Epithelial cell of esophagus (primary cell): ENCODE data around the gene CAMK2A.

Experiments
- DNase-seq: peaks from one replicate; pipeline ENCODE4 v3.0.0; 2010; ENCODE audit warnings: low read depth
- H3K4me3 ChIP-seq: 2 replicates; pipeline ENCODE4 v1.5.1; 2011; ENCODE audit warnings: mild to moderate bottlenecking, low read length, control low read depth
- TF ChIP-seq, protein P1 (sequence below): IDR thresholded peaks from 2 replicates; pipeline ENCODE4 v1.5.1; 2011; ENCODE audit warnings: low read depth, mild to moderate bottlenecking, low read length, control low read depth, inconsistent platforms; ENCODE audit not compliant: insufficient read depth; ENCODE audit errors: missing control alignments

CAMK2A gene

DNA sequence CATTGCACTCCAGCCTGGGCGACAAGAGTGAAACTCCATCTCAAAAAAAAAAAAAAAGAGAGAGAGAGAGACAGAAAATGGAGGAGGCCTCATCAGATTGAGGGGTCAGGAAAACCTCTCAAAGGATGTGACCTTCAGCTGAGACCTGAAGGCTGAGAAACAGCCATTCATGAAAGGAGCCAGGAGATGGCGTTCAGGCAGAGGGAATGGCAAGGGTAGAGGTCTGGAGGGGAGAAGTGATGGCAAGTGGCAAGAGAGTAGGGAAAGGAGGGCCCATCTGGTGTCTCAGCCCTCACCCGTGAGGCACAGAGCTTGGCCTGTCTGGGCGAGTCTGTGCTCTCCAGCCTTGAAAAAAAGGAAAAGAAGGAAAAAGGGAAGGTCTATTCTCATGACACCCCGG lies 17.0 kb downstream of the CAMK2A start:
- TF ChIP-seq, protein P1, sequence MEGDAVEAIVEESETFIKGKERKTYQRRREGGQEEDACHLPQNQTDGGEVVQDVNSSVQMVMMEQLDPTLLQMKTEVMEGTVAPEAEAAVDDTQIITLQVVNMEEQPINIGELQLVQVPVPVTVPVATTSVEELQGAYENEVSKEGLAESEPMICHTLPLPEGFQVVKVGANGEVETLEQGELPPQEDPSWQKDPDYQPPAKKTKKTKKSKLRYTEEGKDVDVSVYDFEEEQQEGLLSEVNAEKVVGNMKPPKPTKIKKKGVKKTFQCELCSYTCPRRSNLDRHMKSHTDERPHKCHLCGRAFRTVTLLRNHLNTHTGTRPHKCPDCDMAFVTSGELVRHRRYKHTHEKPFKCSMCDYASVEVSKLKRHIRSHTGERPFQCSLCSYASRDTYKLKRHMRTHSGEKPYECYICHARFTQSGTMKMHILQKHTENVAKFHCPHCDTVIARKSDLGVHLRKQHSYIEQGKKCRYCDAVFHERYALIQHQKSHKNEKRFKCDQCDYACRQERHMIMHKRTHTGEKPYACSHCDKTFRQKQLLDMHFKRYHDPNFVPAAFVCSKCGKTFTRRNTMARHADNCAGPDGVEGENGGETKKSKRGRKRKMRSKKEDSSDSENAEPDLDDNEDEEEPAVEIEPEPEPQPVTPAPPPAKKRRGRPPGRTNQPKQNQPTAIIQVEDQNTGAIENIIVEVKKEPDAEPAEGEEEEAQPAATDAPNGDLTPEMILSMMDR, result peak; percentile 74
- peak; percentile 63 for DNase-seq

DNA sequence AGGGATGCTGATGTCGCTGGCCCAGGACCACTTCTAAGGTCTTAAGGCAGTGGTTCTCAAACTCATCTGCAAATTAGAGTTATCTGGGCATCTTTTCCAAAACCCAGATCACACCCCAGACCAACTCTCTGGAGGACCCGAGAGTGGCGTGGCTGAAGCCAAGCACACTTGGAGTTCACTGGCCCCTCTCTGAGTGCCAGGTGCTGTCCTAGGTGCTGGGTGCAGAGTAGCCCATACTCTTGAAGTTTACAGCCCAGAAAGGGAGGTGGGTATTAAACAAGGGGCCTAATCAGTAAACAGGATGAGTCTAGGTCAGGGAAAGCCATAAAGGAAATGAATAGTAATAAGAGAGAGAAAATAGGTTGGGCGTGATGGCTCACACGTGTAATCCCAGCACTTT lies 17.6 kb downstream of the CAMK2A start:
- TF ChIP-seq, protein P1, result no peak
- no peak overlapping the region for H3K4me3 ChIP-seq
- DNase-seq, result no peak

More for the DNA sequence above, 17.0 kb downstream of the CAMK2A start:
- no peak overlapping the region for H3K4me3 ChIP-seq

DNA sequence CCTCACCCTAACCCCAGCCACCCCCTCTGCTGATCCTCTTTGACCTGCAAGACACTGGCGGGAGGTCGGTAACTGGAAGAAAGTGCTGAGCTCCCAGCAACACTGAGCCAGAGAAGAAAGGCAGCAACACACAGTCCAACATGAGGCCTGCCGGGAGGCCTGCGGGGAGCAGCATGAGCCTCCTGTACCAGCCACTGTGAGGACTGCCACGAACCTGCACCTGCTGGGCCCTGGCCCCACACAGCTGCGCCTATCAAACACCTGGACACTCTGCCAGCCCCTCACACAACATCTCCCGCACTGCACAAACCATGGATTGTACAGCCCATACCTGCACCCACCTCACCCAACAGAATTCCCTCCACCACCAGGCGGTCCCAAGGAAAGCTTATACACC lies 18.3 kb downstream of the CAMK2A start:
- no peak overlapping the region for H3K4me3 ChIP-seq
- no peak for DNase-seq
- TF ChIP-seq, protein P1, result no peak

DNA sequence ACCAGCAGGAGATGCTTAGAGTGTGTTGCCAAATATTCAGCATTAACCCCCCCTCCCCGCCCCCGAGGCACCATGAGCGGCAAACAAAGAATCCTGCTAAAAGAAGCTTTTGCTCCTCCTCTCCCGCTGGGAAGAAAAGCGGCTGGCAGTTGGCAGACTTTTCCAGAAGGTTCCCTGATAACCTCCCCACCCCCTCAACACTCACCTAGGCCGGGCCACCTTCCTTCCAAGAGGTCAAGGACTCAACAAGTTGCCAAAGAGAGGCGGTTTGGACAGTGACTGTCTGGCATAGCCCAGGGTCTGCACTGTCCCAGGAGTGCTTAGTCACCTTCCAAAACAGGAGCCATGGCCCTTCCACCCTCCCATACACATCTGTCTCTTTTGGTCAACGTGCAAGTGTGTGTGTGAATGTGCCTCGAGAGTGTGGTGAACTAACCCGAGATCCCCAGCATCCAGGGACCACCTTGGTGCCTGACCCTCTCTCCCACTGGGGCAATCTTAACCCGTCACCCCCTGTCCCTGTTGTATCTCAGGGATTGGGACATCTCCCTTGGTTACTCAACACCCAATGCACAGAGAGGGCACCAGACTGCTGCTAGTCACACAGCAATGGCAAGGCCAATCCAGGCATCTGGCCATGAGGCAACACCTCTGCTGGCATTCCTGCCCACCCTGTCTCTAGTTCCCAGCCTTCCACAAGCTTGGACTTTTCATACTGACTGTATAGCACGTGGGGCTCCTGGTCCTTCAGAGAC lies 18.9 kb downstream of the CAMK2A start:
- H3K4me3 ChIP-seq, result no peak overlapping the region
- DNase-seq, result no peak
- TF ChIP-seq, protein P1, result no peak

DNA sequence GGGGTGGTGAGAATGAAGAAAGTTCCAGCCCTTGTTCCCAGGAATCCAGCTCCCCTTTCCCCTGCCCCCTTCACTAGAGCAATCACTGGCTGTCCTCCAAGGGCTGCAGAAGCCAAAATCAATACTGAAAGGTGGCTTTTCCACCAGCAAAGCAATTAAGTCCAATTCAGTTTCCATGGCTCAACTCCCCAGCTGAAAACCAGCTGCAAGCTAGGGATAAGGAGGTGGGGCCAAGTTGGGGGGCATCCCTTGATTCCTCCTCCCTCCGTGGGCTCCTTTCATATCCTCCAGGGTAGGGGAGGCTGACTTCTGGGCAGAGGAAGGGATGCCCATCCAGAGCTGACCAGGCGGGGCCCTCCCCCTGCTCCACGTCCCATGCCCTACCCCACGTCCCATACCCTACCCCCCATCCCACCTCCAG lies 22.7 kb downstream of the CAMK2A start:
- TF ChIP-seq, protein P1, result no peak
- DNase-seq, result no peak

DNA sequence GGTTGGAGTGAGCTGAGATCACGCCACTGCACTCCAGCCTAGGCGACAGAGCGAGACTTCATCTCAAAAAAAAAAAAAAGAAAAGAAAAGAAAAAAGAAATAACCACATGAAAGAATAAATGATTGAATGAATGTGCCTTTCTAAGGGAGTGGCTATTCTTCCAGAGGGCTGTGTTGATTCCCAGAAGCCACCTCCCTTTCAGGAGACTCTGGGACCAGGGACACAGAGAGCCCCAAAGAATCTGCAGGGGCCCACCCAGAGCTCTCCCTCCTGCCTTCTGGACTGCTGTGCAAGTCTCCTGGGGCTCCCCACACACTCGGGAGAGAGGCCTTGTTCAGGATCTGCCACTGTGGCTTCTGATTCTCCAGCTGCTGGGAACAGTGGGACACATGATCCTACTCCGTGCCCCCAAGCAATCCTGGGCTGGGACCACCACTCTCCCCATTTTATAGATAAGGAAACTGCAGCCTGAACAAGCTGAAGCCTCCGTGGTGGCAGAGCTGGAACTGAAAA lies 23.6 kb downstream of the CAMK2A start:
- DNase-seq, result no peak
- no peak overlapping the region for H3K4me3 ChIP-seq
- TF ChIP-seq, protein P1, result no peak

More for the DNA sequence above, 22.7 kb downstream of the CAMK2A start:
- H3K4me3 ChIP-seq, result no peak overlapping the region
